SK-MEL-5 (cell line): Measurements from ENCODE around the gene TSPAN5. TPM values are rescaled to one million over a fixed set of nuclear protein-coding genes. Genes with fewer than 3 reads are reported as not detected.
A peak's percentile ranks its signal among the peaks of the same experiment; 100 is the strongest.

Experiments used
- DNase-seq: peaks from one replicate; pipeline ENCODE4 v3.0.0-alpha.2; 2016; ENCODE audit warnings: low read depth, low spot score
- in situ Hi-C: cut with HindIII; loops from 2 replicates; pipeline ENCODE4 v1.10.0; 2016; ENCODE audit warnings: low sequenced_read_pairs, high pct_unique_total_duplicates, low pct_unique_long_range_greater_than_20kb
- total RNA-seq: library from RNA; depleted of rRNA; stranded (reverse); fragments of >200 nt; shearing (Covaris generic); gene quantifications from 2 replicates; pipeline ENCODE4 v1.2.3, GENCODE V29; 2014

TSPAN5 gene
- total RNA-seq, 1 experiment from 2014 or later, result 1.2 TPM

DNA sequence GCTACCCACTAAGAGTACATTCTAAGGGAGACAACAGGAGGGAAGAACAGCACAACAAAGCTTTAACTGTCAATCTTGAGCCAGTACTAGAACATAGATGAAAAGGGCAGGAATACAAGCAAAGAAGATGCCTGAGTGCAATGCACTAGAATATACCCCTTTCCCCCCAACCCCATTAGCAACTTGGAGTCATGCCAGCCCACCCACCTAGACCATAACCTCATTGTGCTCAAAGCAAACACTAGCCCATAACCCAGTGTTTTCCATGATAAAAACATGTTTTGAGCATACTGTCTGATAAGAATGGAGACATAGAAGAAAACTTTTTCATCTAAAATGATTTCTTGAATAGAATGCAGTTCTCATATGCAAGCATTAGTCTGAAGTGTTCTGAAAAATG is 214.0 kb downstream of the TSPAN5 start:
- no peak for DNase-seq
- in situ Hi-C loops, result no loop called here

DNA sequence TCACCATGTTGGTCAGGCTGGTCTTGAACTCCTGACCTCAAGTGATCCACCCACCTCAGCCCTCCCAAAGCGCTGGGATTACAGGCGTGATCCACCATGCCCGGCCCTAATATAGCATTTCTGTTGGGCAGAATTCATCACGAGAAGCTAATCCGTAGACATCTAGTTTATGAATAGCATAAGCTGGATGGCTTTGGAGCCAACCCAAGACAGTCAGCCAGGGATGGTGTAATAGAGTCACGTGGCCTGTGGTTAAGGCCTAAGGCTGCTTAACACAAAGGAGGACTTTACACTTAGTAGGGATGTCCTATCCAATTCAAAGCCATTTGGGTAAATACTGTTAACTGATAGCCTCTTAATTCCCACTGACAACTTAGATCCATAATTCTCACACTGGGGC is 223.6 kb downstream of the TSPAN5 start:
- in situ Hi-C loops, result no loop called here
- peak; percentile 4 for DNase-seq

DNA sequence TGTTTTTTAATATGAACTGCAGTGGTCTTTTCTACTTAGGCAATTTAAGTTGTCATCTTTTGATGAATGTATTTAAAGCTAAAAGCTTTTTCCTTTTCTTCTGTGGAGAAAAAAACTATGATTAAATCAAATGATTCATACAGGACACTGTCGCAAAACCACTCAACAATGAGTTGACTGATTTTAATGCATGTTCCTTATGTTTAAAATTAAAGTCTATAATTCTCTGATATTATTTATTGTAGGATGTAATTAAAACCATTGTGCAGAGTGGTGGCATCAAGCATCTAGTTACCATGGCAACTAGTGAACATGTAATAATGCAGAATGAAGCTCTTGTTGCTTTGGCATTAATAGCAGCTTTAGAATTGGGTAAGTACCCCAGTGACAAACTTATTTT is 224.7 kb downstream of the TSPAN5 start:
- no peak for DNase-seq
- in situ Hi-C loops, result no loop called here

DNA sequence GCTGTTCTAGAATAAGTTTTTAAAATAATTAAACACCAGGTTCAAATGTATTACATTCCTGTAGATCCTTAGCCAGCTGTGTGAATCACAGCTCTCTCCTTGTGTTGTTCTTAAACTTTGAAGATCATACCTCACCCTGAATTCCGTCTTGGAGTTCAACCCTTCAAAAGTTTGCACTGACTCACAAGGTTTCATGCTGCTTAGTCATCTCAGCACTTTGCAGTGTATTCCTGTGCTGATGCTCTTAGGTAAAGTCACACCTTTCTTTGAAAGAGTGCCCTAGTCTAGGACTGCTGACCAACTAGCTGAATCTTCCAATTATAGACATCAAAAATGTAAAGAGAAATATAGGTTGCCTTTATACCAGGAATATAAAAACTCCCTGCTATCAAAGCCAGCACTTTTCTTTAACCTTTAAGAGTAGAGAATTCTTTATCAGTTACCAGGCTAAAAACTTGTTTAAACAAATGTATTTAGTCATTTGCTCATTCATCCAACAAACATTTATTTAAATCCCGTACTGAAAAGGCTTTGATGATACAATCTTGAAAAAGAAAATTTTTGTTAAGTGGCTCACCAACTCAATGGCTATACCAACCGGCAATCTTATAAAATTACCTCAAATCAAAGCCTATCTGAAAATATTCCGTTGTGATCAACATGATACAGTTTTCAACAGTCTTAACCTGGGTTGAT is 227.6 kb downstream of the TSPAN5 start:
- DNase-seq, result no peak
- in situ Hi-C loops, result no loop called here

DNA sequence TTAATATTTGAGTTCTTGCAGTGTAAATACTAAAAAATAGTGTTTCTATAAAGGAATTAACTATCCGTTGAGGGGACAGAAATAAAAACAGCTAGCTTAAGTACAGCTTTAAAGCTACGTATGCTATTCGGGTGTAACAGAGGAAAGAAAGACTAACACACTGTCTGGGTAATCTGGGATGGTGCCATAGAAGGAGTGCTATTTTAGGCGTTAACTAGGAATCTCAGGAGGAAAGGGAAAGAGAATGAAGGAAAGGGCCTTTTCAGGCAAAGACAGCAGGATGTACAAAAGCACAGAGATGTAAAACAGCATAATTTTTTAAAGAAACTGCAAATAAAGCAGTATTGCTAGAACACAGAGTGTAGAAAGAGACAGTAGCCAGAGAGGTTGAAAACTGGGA is 235.4 kb downstream of the TSPAN5 start:
- in situ Hi-C loops, result no loop called here

DNA sequence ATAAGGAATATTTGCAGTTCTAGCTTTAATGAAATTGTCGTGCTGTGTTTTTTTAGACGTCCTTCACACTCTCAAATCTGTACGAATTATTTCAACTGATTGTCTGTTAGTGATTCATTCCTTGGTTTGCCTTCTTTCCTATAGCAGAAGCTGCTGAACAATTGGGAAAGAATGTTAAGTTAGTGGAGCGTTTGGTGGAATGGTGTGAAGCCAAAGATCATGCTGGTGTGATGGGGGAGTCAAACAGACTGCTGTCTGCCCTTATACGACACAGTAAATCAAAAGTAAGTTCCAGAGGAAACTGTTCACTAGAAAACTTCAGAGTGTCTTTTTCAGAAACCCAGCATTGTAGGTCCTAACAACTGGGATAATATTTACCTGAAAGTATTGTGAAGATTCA is 237.3 kb downstream of the TSPAN5 start:
- in situ Hi-C loops, result no loop called here
- DNase-seq, result no peak

More for the DNA sequence above, 235.4 kb downstream of the TSPAN5 start:
- no peak for DNase-seq
